ENCODE data around the gene ANKK1. TPM values are rescaled to one million over a fixed set of nuclear protein-coding genes. Genes with fewer than 3 reads are reported as not detected.

ANKK1 gene
- total RNA-seq, 1 donor from 2014 or later, result 0.50 TPM

GRCh38 chr11:113431746-113432145, 44.2 kb downstream of the ANKK1 start:
- Histone ChIP-seq H3K27me3 (ENCODE audit: control insufficient read depth, insufficient read depth, low read length) (no peaks in the 10 kb centered on the region), H3K36me3 (ENCODE audit: control insufficient read depth, insufficient read depth, low read length) (no peaks in the 10 kb centered on the region), H3K4me3 (ENCODE audit: low read depth, low read length) (no peak overlapping the region)
- DNase-seq (ENCODE audit: low read depth), result no peak
- no peak for TF ChIP-seq CTCF (IDR thresholded peaks at IDR 0.05; ENCODE audit: insufficient read depth, low read length, poor library complexity, severe bottlenecking)

- no peak for DNase-seq (ENCODE audit: low read depth)
- no peak for TF ChIP-seq CTCF (IDR thresholded peaks at IDR 0.05; ENCODE audit: insufficient read depth, low read length, poor library complexity, severe bottlenecking)
- Histone ChIP-seq H3K36me3 (ENCODE audit: control insufficient read depth, insufficient read depth, low read length) (no peaks in the 10 kb centered on the region), H3K27me3 (ENCODE audit: control insufficient read depth, insufficient read depth, low read length) (peaks cover 2% of the 10 kb centered on the region), H3K4me3 (ENCODE audit: low read depth, low read length) (no peak overlapping the region)
Observed at GRCh38 chr11:113435190-113435968, 47.8 kb downstream of the ANKK1 start.

GRCh38 chr11:113436672-113437252, 49.2 kb downstream of the ANKK1 start:
- Histone ChIP-seq H3K36me3 (ENCODE audit: control insufficient read depth, insufficient read depth, low read length) (no peaks in the 10 kb centered on the region), H3K4me3 (ENCODE audit: low read depth, low read length) (no peak overlapping the region), H3K27me3 (ENCODE audit: control insufficient read depth, insufficient read depth, low read length) (peaks cover 2% of the 10 kb centered on the region)
- DNase-seq (ENCODE audit: low read depth), result no peak
- TF ChIP-seq CTCF (IDR thresholded peaks at IDR 0.05; ENCODE audit: insufficient read depth, low read length, poor library complexity, severe bottlenecking), result no peak

- TF ChIP-seq CTCF (IDR thresholded peaks at IDR 0.05; ENCODE audit: insufficient read depth, low read length, poor library complexity, severe bottlenecking), result no peak
- DNase-seq (ENCODE audit: low read depth), result no peak
- peaks cover 2% of the 10 kb centered on the region for H3K27me3 ChIP-seq (ENCODE audit: control insufficient read depth, insufficient read depth, low read length)
- H3K36me3 ChIP-seq (ENCODE audit: control insufficient read depth, insufficient read depth, low read length), result no peaks in the 10 kb centered on the region
- no peak overlapping the region for H3K4me3 ChIP-seq (ENCODE audit: low read depth, low read length)
Observed at GRCh38 chr11:113440816-113441215, 53.2 kb downstream of the ANKK1 start.

- Histone ChIP-seq H3K27me3 (ENCODE audit: control insufficient read depth, insufficient read depth, low read length) (peaks cover 4% of the 10 kb centered on the region), H3K36me3 (ENCODE audit: control insufficient read depth, insufficient read depth, low read length) (no peaks in the 10 kb centered on the region), H3K4me3 (ENCODE audit: low read depth, low read length) (no peak overlapping the region)
- no peak for TF ChIP-seq CTCF (IDR thresholded peaks at IDR 0.05; ENCODE audit: insufficient read depth, low read length, poor library complexity, severe bottlenecking)
- DNase-seq (ENCODE audit: low read depth), result no peak
Observed at GRCh38 chr11:113444502-113445123, 57.0 kb downstream of the ANKK1 start.

Measured in kidney epithelial cell (primary cell).